ENCODE results near the gene RNU6-9. TPM values are rescaled to one million over a fixed set of nuclear protein-coding genes. Genes with fewer than 3 reads are reported as not detected.

Gene RNU6-9
- total RNA-seq, 2 experiments from 2014 or later = not detected

DNA sequence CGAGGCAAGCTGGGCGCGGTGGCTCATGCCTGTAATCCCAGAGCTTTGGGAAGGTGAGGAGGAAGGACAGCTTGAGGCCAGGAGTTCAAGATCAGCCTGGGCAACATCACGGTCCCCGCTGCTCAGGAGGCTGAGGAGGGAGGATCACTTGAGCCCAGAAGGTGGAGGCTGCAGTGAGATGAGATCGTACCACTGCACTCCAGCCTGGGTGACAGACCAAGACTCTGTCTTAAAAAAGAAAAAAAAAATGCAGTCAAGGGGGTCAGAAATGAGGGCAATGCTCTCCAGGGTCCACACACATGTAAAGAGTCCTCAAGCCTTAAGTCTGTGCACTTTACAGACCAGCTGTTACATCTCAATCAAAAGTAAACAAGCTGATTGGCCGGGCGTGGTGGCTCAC is 11.3 kb downstream of the RNU6-9 start:
- Mint-ChIP-seq H3K4me1 (ENCODE audit: low read depth) (peaks cover 57% of the 10 kb centered on the region), H3K27ac (peak overlapping the region; percentile 100), H3K9me3 (no peaks in the 10 kb centered on the region), H3K36me3 (ENCODE audit: low read depth) (peaks cover 50% of the 10 kb centered on the region), H3K27me3 (no peaks in the 10 kb centered on the region), H3K4me3 (no peak overlapping the region)
- DNase-seq = no peak
- no peaks in the 10 kb centered on the region for H3K27me3 ChIP-seq (ENCODE audit: control insufficient read depth in 1 of 2, insufficient read depth in 2 of 2, low read length in 2 of 2)
- ATAC-seq (ENCODE audit: poor library complexity) = no peak
- TF ChIP-seq, protein P1, sequence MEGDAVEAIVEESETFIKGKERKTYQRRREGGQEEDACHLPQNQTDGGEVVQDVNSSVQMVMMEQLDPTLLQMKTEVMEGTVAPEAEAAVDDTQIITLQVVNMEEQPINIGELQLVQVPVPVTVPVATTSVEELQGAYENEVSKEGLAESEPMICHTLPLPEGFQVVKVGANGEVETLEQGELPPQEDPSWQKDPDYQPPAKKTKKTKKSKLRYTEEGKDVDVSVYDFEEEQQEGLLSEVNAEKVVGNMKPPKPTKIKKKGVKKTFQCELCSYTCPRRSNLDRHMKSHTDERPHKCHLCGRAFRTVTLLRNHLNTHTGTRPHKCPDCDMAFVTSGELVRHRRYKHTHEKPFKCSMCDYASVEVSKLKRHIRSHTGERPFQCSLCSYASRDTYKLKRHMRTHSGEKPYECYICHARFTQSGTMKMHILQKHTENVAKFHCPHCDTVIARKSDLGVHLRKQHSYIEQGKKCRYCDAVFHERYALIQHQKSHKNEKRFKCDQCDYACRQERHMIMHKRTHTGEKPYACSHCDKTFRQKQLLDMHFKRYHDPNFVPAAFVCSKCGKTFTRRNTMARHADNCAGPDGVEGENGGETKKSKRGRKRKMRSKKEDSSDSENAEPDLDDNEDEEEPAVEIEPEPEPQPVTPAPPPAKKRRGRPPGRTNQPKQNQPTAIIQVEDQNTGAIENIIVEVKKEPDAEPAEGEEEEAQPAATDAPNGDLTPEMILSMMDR (IDR thresholded peaks at IDR 0.05) = no peak
- H3K36me3 ChIP-seq (ENCODE audit: insufficient read depth, low read length) = peaks cover 30% of the 10 kb centered on the region
- intact Hi-C loops (cut with DNase I, micrococcal nuclease) = no loop called here
- H3K4me3 ChIP-seq (ENCODE audit: low read length) = no peak overlapping the region
- ChIA-PET CTCF (interaction anchor here (1.5 kb wide), 1 partner anchor 41 kb away, joined by 6 read pairs; no protein-coding TSS in a partner anchor), POLR2A (interaction anchor here (1.5 to 11.1 kb wide), 2 partner anchors 9 to 41 kb away, joined by 6 to 183 read pairs; partner anchors contain the start of genes MED16 and RNU6-9)
- no peaks in the 10 kb centered on the region for H3K9me3 ChIP-seq (ENCODE audit: control insufficient read depth in 1 of 2, insufficient read depth in 1 of 2, low read length in 2 of 2)
- H3K27ac ChIP-seq (ENCODE audit: low read depth in 1 of 2, low read length in 2 of 2) = no peak overlapping the region
- H3K4me1 ChIP-seq (ENCODE audit: insufficient read depth, low read length) = peaks cover 84% of the 10 kb centered on the region

DNA sequence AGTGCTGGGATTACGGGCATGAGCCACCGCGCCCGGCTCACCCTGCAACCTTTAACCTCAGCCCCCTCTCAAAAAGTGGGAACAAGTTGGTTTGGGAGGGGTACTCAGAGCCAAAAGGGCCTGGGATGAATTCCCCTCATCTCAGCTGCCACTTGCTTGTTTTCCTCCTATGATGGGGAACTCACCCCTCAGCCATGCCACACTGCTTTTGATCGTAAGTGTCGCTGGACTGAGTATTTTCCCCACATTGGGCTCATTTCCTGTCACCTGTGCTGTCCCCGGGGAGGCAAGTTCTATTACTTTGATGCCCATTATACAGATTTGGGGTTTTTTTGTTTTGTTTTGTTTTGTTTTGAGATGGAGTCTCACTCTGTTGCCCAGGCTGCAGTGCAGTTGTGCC is 13.2 kb downstream of the RNU6-9 start:
- CTCF ChIA-PET = interaction anchor here (1.0 kb wide), 1 partner anchor 14 kb away, joined by 5 read pairs; the partner anchor contains the start of genes MED16 and RNU6-9
- ATAC-seq (ENCODE audit: poor library complexity) (no peak), DNase-seq (peak in 4 of 14 experiments; percentile 34 to 69 (median 60))
- no peaks in the 10 kb centered on the region for H3K27me3 ChIP-seq (ENCODE audit: control insufficient read depth in 1 of 2, insufficient read depth in 2 of 2, low read length in 2 of 2)
- H3K36me3 Mint-ChIP-seq (ENCODE audit: low read depth) = peaks cover 53% of the 10 kb centered on the region
- TF ChIP-seq, protein P1 (IDR thresholded peaks at IDR 0.05) = no peak
- H3K27ac Mint-ChIP-seq = peak overlapping the region; percentile 100
- peak overlapping the region; percentile 72 for H3K4me3 Mint-ChIP-seq
- POLR2A ChIA-PET = interaction anchor here (0.8 to 11.1 kb wide), 4 partner anchors 11 to 363 kb away, joined by 5 to 183 read pairs (median 16); partner anchors contain the start of genes CIRBP, MED16 and RNU6-9
- no peak overlapping the region for H3K4me3 ChIP-seq (ENCODE audit: low read length)
- H3K36me3 ChIP-seq (ENCODE audit: insufficient read depth, low read length) = peaks cover 18% of the 10 kb centered on the region
- H3K27ac ChIP-seq (ENCODE audit: low read depth in 1 of 2, low read length in 2 of 2) = peak overlapping the region; percentile 18 to 99
- H3K4me1 Mint-ChIP-seq (ENCODE audit: low read depth) = peaks cover 56% of the 10 kb centered on the region
- intact Hi-C loops (cut with DNase I, micrococcal nuclease) = no loop called here
- H3K9me3 Mint-ChIP-seq = no peaks in the 10 kb centered on the region
- no peaks in the 10 kb centered on the region for H3K27me3 Mint-ChIP-seq
- H3K9me3 ChIP-seq (ENCODE audit: control insufficient read depth in 1 of 2, insufficient read depth in 1 of 2, low read length in 2 of 2) = peaks cover 0 to 3% of the 10 kb centered on the region in 2 experiments
- H3K4me1 ChIP-seq (ENCODE audit: insufficient read depth, low read length) = peaks cover 86% of the 10 kb centered on the region

GRCh38 chr19:907183-907853 is 14.0 kb downstream of the RNU6-9 start:
- H3K9me3 Mint-ChIP-seq = no peaks in the 10 kb centered on the region
- no peak for ATAC-seq (ENCODE audit: poor library complexity)
- ChIA-PET POLR2A (interaction anchor here (0.6 to 11.1 kb wide), 11 partner anchors 8 to 362 kb away, joined by 3 to 183 read pairs (median 5); partner anchors contain the start of genes ARHGAP45, CIRBP, KISS1R and MED16), CTCF (interaction anchor here (1.5 kb wide), 1 partner anchor 77 kb away, joined by 5 read pairs; the partner anchor contains the start of gene WDR18)
- Histone ChIP-seq H3K36me3 (ENCODE audit: insufficient read depth, low read length) (peaks cover 10% of the 10 kb centered on the region), H3K4me1 (ENCODE audit: insufficient read depth, low read length) (peaks cover 81% of the 10 kb centered on the region), H3K27ac (ENCODE audit: low read depth in 1 of 2, low read length in 2 of 2) (peak overlapping the region; percentile 69 to 99), H3K27me3 (ENCODE audit: control insufficient read depth in 1 of 2, insufficient read depth in 2 of 2, low read length in 2 of 2) (no peaks in the 10 kb centered on the region), H3K9me3 (ENCODE audit: control insufficient read depth in 1 of 2, insufficient read depth in 1 of 2, low read length in 2 of 2) (peaks cover 0 to 5% of the 10 kb centered on the region in 2 experiments), H3K4me3 (ENCODE audit: low read length) (no peak overlapping the region)
- peak overlapping the region; percentile 100 for H3K27ac Mint-ChIP-seq
- DNase-seq = peak in 4 of 14 experiments; percentile 47 to 62 (median 53)
- H3K4me3 Mint-ChIP-seq = peak overlapping the region; percentile 71
- intact Hi-C loops (cut with DNase I, micrococcal nuclease) = no loop called here
- H3K4me1 Mint-ChIP-seq (ENCODE audit: low read depth) = peaks cover 56% of the 10 kb centered on the region
- TF ChIP-seq, protein P1 (IDR thresholded peaks at IDR 0.05) = no peak
- no peaks in the 10 kb centered on the region for H3K27me3 Mint-ChIP-seq
- peaks cover 44% of the 10 kb centered on the region for H3K36me3 Mint-ChIP-seq (ENCODE audit: low read depth)
